Uterine smooth muscle cell (primary cell): ENCODE data around the gene USP4. TPM values are rescaled to one million over a fixed set of nuclear protein-coding genes. Genes with fewer than 3 reads are reported as not detected.

Experiments used
- total RNA-seq: library from RNA; depleted of rRNA; stranded (reverse); fragments of >200 nt; gene quantifications from 2 replicates; pipeline ENCODE4 v1.2.3, GENCODE V29; 2014

The USP4 gene, protein sequence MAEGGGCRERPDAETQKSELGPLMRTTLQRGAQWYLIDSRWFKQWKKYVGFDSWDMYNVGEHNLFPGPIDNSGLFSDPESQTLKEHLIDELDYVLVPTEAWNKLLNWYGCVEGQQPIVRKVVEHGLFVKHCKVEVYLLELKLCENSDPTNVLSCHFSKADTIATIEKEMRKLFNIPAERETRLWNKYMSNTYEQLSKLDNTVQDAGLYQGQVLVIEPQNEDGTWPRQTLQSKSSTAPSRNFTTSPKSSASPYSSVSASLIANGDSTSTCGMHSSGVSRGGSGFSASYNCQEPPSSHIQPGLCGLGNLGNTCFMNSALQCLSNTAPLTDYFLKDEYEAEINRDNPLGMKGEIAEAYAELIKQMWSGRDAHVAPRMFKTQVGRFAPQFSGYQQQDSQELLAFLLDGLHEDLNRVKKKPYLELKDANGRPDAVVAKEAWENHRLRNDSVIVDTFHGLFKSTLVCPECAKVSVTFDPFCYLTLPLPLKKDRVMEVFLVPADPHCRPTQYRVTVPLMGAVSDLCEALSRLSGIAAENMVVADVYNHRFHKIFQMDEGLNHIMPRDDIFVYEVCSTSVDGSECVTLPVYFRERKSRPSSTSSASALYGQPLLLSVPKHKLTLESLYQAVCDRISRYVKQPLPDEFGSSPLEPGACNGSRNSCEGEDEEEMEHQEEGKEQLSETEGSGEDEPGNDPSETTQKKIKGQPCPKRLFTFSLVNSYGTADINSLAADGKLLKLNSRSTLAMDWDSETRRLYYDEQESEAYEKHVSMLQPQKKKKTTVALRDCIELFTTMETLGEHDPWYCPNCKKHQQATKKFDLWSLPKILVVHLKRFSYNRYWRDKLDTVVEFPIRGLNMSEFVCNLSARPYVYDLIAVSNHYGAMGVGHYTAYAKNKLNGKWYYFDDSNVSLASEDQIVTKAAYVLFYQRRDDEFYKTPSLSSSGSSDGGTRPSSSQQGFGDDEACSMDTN
- 27.1 and 28.1 TPM in 2 replicates for total RNA-seq

GRCh38 chr3:49339941-49340800 is at the start of gene USP4:
Gene USP4 (minus strand): TSS chr3:49340053. CDS start chr3:49340024, 29 bp downstream.

DNA sequence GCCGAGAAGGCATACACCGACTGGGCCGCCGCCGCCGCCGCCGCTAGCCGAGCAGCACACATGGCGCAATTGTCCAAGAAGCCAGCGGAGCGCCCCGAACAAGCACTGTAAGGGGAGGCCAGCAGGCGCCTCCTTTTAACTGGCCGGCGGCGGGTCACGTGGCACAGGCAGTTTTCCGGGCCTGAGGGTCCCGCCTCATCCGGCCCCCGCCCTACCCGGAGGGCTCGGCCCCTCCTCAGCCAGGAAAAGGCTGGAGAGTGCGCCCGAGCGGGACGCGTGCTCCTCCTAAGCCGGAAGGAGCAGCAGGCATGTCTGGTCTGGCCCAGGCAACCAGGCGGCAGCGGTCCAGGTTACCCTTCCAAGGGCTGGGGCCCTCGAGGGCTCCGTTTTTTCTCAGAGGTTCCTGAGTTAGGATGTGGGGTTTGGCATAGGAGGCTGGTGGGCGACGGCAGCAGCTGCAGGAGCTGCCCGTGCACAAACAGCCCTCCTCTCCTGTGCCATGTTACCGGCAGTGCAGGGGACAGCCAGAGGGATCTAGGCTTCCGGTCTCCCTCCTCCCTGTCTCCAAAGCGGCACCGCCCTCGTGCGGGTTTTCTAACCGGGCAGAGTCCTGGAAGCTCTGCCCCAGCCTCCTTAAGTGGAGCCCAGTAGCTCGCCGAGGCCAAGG is 18.5 kb upstream of the USP4 start, which contains the start of gene GPX1:
Gene GPX1, minus strand, starts transcription at position 137 of the 667 bp plus-strand sequence. Its CDS starts 75 bp downstream, at position 62.

GRCh38 chr3:49276475-49277382 is 63.1 kb downstream of the USP4 start, which contains the start of gene C3orf62:
Gene C3orf62 (minus strand): TSS chr3:49277232. CDS start chr3:49276872, 360 bp downstream.

Other genes with a start within 250 kb of the USP4 start
- 60.5 and 87.7 TPM in 2 replicates for gene QRICH1, start 246.0 kb downstream of the USP4 start, total RNA-seq
- 331 and 342 TPM in 2 replicates for gene QARS1, start 235.3 kb downstream of the USP4 start, total RNA-seq
- 56.4 and 61.4 TPM in 2 replicates for gene USP19, start 219.2 kb downstream of the USP4 start, total RNA-seq
- gene LAMB2, start 207.0 kb downstream of the USP4 start, total RNA-seq = 296 and 640 TPM in 2 replicates
- 18.1 and 24.7 TPM in 2 replicates for gene CCDC71, start 173.7 kb downstream of the USP4 start, total RNA-seq
- gene KLHDC8B, start 168.5 kb downstream of the USP4 start, total RNA-seq = 16.9 and 21.5 TPM in 2 replicates
- gene C3orf62, start 62.8 kb downstream of the USP4 start, total RNA-seq = 1.2 and 1.4 TPM in 2 replicates
- 201 and 234 TPM in 2 replicates for gene GPX1, start 18.3 kb upstream of the USP4 start, total RNA-seq
- 637 and 760 TPM in 2 replicates for gene RHOA, start 71.9 kb upstream of the USP4 start, total RNA-seq
- 14.5 and 17.7 TPM in 2 replicates for gene TCTA, start 72.4 kb upstream of the USP4 start, total RNA-seq
- gene AMT, start 82.4 kb upstream of the USP4 start, total RNA-seq = 0.50 and 0.66 TPM in 2 replicates
- 3.5 and 4.4 TPM in 2 replicates for gene NICN1, start 89.3 kb upstream of the USP4 start, total RNA-seq
- 40.0 and 49.7 TPM in 2 replicates for gene DAG1, start 130.2 kb upstream of the USP4 start, total RNA-seq
- under 0.01 and 0.12 TPM in 2 replicates for gene BSN, start 214.4 kb upstream of the USP4 start, total RNA-seq